Trophoblast cell (in vitro differentiated cells and primary cell): ENCODE measurements around the gene PALLD.

Experiments used
- DNase-seq, 2 donors: peaks; one replicate each; pipeline ENCODE4 v3.0.0-alpha.2; 2016
- H2AFZ ChIP-seq: 2 replicates; pipeline ENCODE4 v1.6.1; 2013; ENCODE audit warnings: low read length, moderate library complexity, mild to moderate bottlenecking; ENCODE audit not compliant: insufficient read depth, poor library complexity
- H2AK5ac ChIP-seq: 2 replicates; pipeline ENCODE4 v1.6.1; 2013; ENCODE audit warnings: mild to moderate bottlenecking, low read length
- H2BK120ac ChIP-seq: 2 replicates; pipeline ENCODE4 v1.6.1; 2013; ENCODE audit warnings: low read length, mild to moderate bottlenecking, moderate library complexity; ENCODE audit not compliant: insufficient read depth, poor library complexity
- H2BK12ac ChIP-seq: 2 replicates; pipeline ENCODE4 v1.6.1; 2013; ENCODE audit warnings: mild to moderate bottlenecking, low read length, moderate library complexity
- H2BK5ac ChIP-seq: 2 replicates; pipeline ENCODE4 v1.6.1; 2013; ENCODE audit warnings: low read length, low read depth, moderate library complexity, mild to moderate bottlenecking; ENCODE audit not compliant: poor library complexity
- H3K14ac ChIP-seq: 2 replicates; pipeline ENCODE4 v1.6.1; 2013; ENCODE audit warnings: mild to moderate bottlenecking, low read length
- H3K18ac ChIP-seq: 2 replicates; pipeline ENCODE4 v1.6.1; 2013; ENCODE audit warnings: mild to moderate bottlenecking, low read length
- H3K23ac ChIP-seq: 2 replicates; pipeline ENCODE4 v1.6.1; 2013; ENCODE audit warnings: low read length
- H3K27ac ChIP-seq: 2 replicates; pipeline ENCODE4 v1.5.1; 2013; ENCODE audit warnings: low read depth, mild to moderate bottlenecking, inconsistent platforms, low read length, moderate library complexity
- H3K27me3 ChIP-seq: 2 replicates; pipeline ENCODE4 v1.6.1; 2013; ENCODE audit warnings: inconsistent platforms, mild to moderate bottlenecking, low read length, moderate library complexity; ENCODE audit not compliant: insufficient read depth
- H3K36me3 ChIP-seq, 2 experiments: 1 replicate in 1 of 2; 2 replicates in 1 of 2; pipeline ENCODE4 v1.6.1; 2013; ENCODE audit warnings: low read length in 2 of 2, mild to moderate bottlenecking in 2 of 2, moderate library complexity in 1 of 2; ENCODE audit not compliant: insufficient read depth in 2 of 2, control insufficient read depth in 1 of 2
- H3K4ac ChIP-seq: 2 replicates; pipeline ENCODE4 v1.6.1; 2013; ENCODE audit warnings: low read depth, mild to moderate bottlenecking, low read length, moderate library complexity
- H3K4me1 ChIP-seq, 2 experiments: 1 replicate in 1 of 2; 2 replicates in 1 of 2; pipeline ENCODE4 v1.6.1; 2013; ENCODE audit warnings: low read length in 2 of 2, mild to moderate bottlenecking in 2 of 2, moderate library complexity in 1 of 2; ENCODE audit not compliant: insufficient read depth in 2 of 2, control insufficient read depth in 1 of 2
- H3K4me2 ChIP-seq: 2 replicates; pipeline ENCODE4 v1.6.1; 2013; ENCODE audit warnings: inconsistent platforms, mild to moderate bottlenecking, low read length, moderate library complexity
- H3K4me3 ChIP-seq: 2 replicates; pipeline ENCODE4 v1.5.1; 2013; ENCODE audit warnings: mild to moderate bottlenecking, low read depth, low read length, inconsistent platforms
- H3K79me1 ChIP-seq: one replicate; pipeline ENCODE4 v1.6.1; 2013; ENCODE audit warnings: low read length
- H3K79me2 ChIP-seq: 2 replicates; pipeline ENCODE4 v1.6.1; 2013; ENCODE audit warnings: low read length, mild to moderate bottlenecking; ENCODE audit not compliant: control insufficient read depth, insufficient read depth, poor library complexity
- H3K9ac ChIP-seq: 2 replicates; pipeline ENCODE4 v1.6.1; 2013; ENCODE audit warnings: mild to moderate bottlenecking, low read length
- H3K9me3 ChIP-seq: 2 replicates; pipeline ENCODE4 v1.6.1; 2013; ENCODE audit warnings: low read depth, mild to moderate bottlenecking, control low read depth, inconsistent platforms, low read length; ENCODE audit not compliant: insufficient read depth
- H4K12ac ChIP-seq: 2 replicates; pipeline ENCODE4 v1.6.1; 2013; ENCODE audit warnings: low read depth, mild to moderate bottlenecking, low read length, moderate library complexity
- H4K8ac ChIP-seq: 2 replicates; pipeline ENCODE4 v1.6.1; 2013; ENCODE audit warnings: low read depth, mild to moderate bottlenecking, low read length, moderate library complexity
- H4K91ac ChIP-seq: one replicate; pipeline ENCODE4 v1.6.1; 2013; ENCODE audit warnings: low read depth, mild to moderate bottlenecking, low read length, moderate library complexity
- WGBS: extraction: QIAGEN DNeasy Blood & Tissue Kit; methylation state at CpG from one replicate; pipeline ENCODE4 v1.1.7; 2013; ENCODE audit warnings: missing lambda C conversion rate; ENCODE audit not compliant: insufficient read length, insufficient coverage; ENCODE audit errors: extremely low coverage; 5-methylcytosine and 5-hydroxymethylcytosine counted together

PALLD gene

GRCh38 chr4:168553714-168554370 is 57.0 kb downstream of the PALLD start:
- Histone ChIP-seq H3K4me2 (no peak overlapping the region), H2BK12ac (no peak overlapping the region), H3K27ac (no peak overlapping the region), H3K14ac (no peak overlapping the region), H3K4me3 (no peak overlapping the region), H2BK5ac (no peak overlapping the region), H2AFZ (no peak overlapping the region), H4K91ac (no peak overlapping the region), H3K18ac (no peak overlapping the region), H3K23ac (no peak overlapping the region), H2AK5ac (no peak overlapping the region), H3K36me3 (no peaks in the 10 kb centered on the region), H3K9me3 (no peaks in the 10 kb centered on the region), H3K9ac (no peak overlapping the region), H3K79me2 (no peaks in the 10 kb centered on the region), H3K79me1 (peaks cover 9% of the 10 kb centered on the region), H3K4me1 (peaks cover 9 to 10% of the 10 kb centered on the region in 2 experiments), H4K8ac (no peak overlapping the region), H3K27me3 (no peaks in the 10 kb centered on the region), H3K4ac (no peak overlapping the region), H4K12ac (no peak overlapping the region), H2BK120ac (no peak overlapping the region)
- DNase-seq = no peak
- no CpG with 5 or more reads among the region's 8 CpGs for WGBS

GRCh38 chr4:168555437-168555836 is 58.6 kb downstream of the PALLD start:
- Histone ChIP-seq H2BK5ac (no peak overlapping the region), H3K27me3 (no peaks in the 10 kb centered on the region), H3K18ac (no peak overlapping the region), H2BK12ac (no peak overlapping the region), H4K8ac (no peak overlapping the region), H3K4ac (no peak overlapping the region), H3K14ac (no peak overlapping the region), H2AFZ (no peak overlapping the region), H3K23ac (no peak overlapping the region), H4K91ac (no peak overlapping the region), H3K4me2 (no peak overlapping the region), H3K9ac (no peak overlapping the region), H3K27ac (no peak overlapping the region), H3K9me3 (no peaks in the 10 kb centered on the region), H2BK120ac (no peak overlapping the region), H3K4me3 (no peak overlapping the region), H2AK5ac (no peak overlapping the region), H3K79me2 (no peaks in the 10 kb centered on the region), H3K36me3 (no peaks in the 10 kb centered on the region), H4K12ac (no peak overlapping the region), H3K4me1 (peaks cover 13% of the 10 kb centered on the region in 2 experiments), H3K79me1 (peaks cover 12% of the 10 kb centered on the region)
- no CpG with 5 or more reads among the region's 5 CpGs for WGBS
- DNase-seq = no peak

GRCh38 chr4:168557658-168558057 is 60.8 kb downstream of the PALLD start:
- Histone ChIP-seq H4K12ac (no peak overlapping the region), H3K23ac (no peak overlapping the region)

GRCh38 chr4:168558599-168558998 is 61.7 kb downstream of the PALLD start:
- H2BK5ac ChIP-seq = peak overlapping the region; percentile 42
- H3K14ac ChIP-seq = no peak overlapping the region
- H3K4ac ChIP-seq = no peak overlapping the region
- H4K12ac ChIP-seq = no peak overlapping the region
- H3K9me3 ChIP-seq = no peaks in the 10 kb centered on the region
- H3K4me3 ChIP-seq = no peak overlapping the region
- peaks cover 17% of the 10 kb centered on the region for H3K79me1 ChIP-seq
- H2BK12ac ChIP-seq = peak overlapping the region; percentile 89
- H2AK5ac ChIP-seq = no peak overlapping the region
- H4K8ac ChIP-seq = no peak overlapping the region
- DNase-seq = no peak
- H2BK120ac ChIP-seq = peak overlapping the region; percentile 4
- no peaks in the 10 kb centered on the region for H3K27me3 ChIP-seq
- no peak overlapping the region for H3K27ac ChIP-seq
- WGBS = no CpG with 5 or more reads among the region's 1 CpG
- peak overlapping the region; percentile 58 for H4K91ac ChIP-seq
- H3K4me1 ChIP-seq = peaks cover 16 to 17% of the 10 kb centered on the region in 2 experiments
- no peak overlapping the region for H2AFZ ChIP-seq
- no peak overlapping the region for H3K23ac ChIP-seq
- H3K9ac ChIP-seq = no peak overlapping the region
- no peak overlapping the region for H3K4me2 ChIP-seq
- no peaks in the 10 kb centered on the region for H3K36me3 ChIP-seq
- H3K79me2 ChIP-seq = no peaks in the 10 kb centered on the region
- H3K18ac ChIP-seq = no peak overlapping the region

More at GRCh38 chr4:168557658-168558057, 60.8 kb downstream of the PALLD start:
- peak overlapping the region; percentile 89 for H2BK12ac ChIP-seq
- no peaks in the 10 kb centered on the region for H3K79me2 ChIP-seq
- H3K4me3 ChIP-seq = no peak overlapping the region
- H3K18ac ChIP-seq = no peak overlapping the region
- no peak for DNase-seq
- H3K9ac ChIP-seq = no peak overlapping the region
- no peak overlapping the region for H2AK5ac ChIP-seq
- peaks cover 17% of the 10 kb centered on the region for H3K79me1 ChIP-seq
- H2BK5ac ChIP-seq = no peak overlapping the region
- no peaks in the 10 kb centered on the region for H3K27me3 ChIP-seq
- H4K91ac ChIP-seq = peak overlapping the region; percentile 58
- no peak overlapping the region for H3K4me2 ChIP-seq
- peaks cover 16 to 17% of the 10 kb centered on the region in 2 experiments for H3K4me1 ChIP-seq
- peak overlapping the region; percentile 6 for H2BK120ac ChIP-seq
- no peak overlapping the region for H2AFZ ChIP-seq
- no peaks in the 10 kb centered on the region for H3K9me3 ChIP-seq
- no peak overlapping the region for H3K27ac ChIP-seq
- no peak overlapping the region for H3K4ac ChIP-seq
- H4K8ac ChIP-seq = no peak overlapping the region
- no peaks in the 10 kb centered on the region for H3K36me3 ChIP-seq
- no CpG with 5 or more reads among the region's 3 CpGs for WGBS
- H3K14ac ChIP-seq = peak overlapping the region; percentile 5
